Upper lobe of left lung (tissue), 6 donors: ENCODE results near the gene JMJD1C. TPM values are rescaled to one million over a fixed set of nuclear protein-coding genes. Genes with fewer than 3 reads are reported as not detected.
A peak's percentile ranks its signal among the peaks of the same experiment; 100 is the strongest.

ENCODE experiments used
- ATAC-seq, 2 donors: fragments of 200-7000 bp; cut with Tn5 transposase; one replicate each; pipeline ENCODE4 v1.9.1; 2022; ENCODE audit warnings: mild to moderate bottlenecking in 2 of 2, moderate library complexity in 2 of 2; ENCODE audit not compliant: low FRiP score in 2 of 2
- DNase-seq, 2 donors: peaks; one replicate each; pipeline ENCODE4 v3.0.0-alpha.2; 2019 to 2020
- H3K27ac ChIP-seq, 4 donors: fragments of 200-600 bp; sonication (generic); one replicate each; pipeline ENCODE4 v1.5.1; 2016 to 2019
- H3K27me3 ChIP-seq, 4 donors: fragments of 200-600 bp; sonication (generic); one replicate each; pipeline ENCODE4 v1.5.1; 2017 to 2019
- H3K36me3 ChIP-seq, 4 donors: fragments of 200-600 bp; sonication (generic); one replicate each; pipeline ENCODE4 v1.5.1; 2016 to 2019
- H3K4me1 ChIP-seq, 4 donors: fragments of 200-600 bp; sonication (generic); one replicate each; pipeline ENCODE4 v1.5.1; 2018 to 2019
- H3K4me3 ChIP-seq, 4 donors: fragments of 200-600 bp; sonication (generic); one replicate each; pipeline ENCODE4 v1.5.1; 2017 to 2019; ENCODE audit warnings: mild to moderate bottlenecking in 2 of 4, moderate library complexity in 1 of 4
- H3K9me3 ChIP-seq, 4 donors: fragments of 200-600 bp; sonication (generic); one replicate each; pipeline ENCODE4 v1.5.1; 2018 to 2019
- EP300 ChIP-seq, 4 donors: sonication (generic); formaldehyde crosslinking; IDR thresholded peaks; one replicate each; pipeline ENCODE4 v1.5.1; 2017; ENCODE audit warnings: antibody characterized with exemption in 4 of 4, control low read depth in 2 of 4
- POLR2A ChIP-seq, 4 donors: fragments of 450-650 bp; IDR thresholded peaks; one replicate each; pipeline ENCODE4 v1.5.1; 2016 to 2017; ENCODE audit warnings: antibody characterized with exemption in 4 of 4, mild to moderate bottlenecking in 2 of 4
- POLR2AphosphoS5 ChIP-seq, 2 donors: sonication (generic); formaldehyde crosslinking; IDR thresholded peaks; one replicate each; pipeline ENCODE4 v1.5.1; 2017; ENCODE audit warnings: antibody characterized with exemption in 2 of 2
- WGBS, 2 donors: methylation state at CpG; one replicate each; pipeline ENCODE4 v1.1.5; 2017 to 2018; 5-methylcytosine and 5-hydroxymethylcytosine counted together
- total RNA-seq, 6 donors: library from RNA; depleted of rRNA in 4 of 6; stranded (reverse); fragments of >200 nt in 4 of 6; gene quantifications; one replicate each; pipeline versions ENCODE4 v1.1.0 to v1.2.1, GENCODE V29; 2016 to 2021
- TF ChIP-seq, protein P1 (sequence below), 6 experiments: fragments of 450-650 bp in 4 of 6; fragments of 200-600 bp in 2 of 6; sonication (generic) in 2 of 6; IDR thresholded peaks; one replicate each; pipeline ENCODE4 v1.5.1; 2016 to 2019; ENCODE audit warnings: antibody characterized with exemption in 6 of 6
- donor health status: DM: no; HTN: no; CAD: no; lungs with moderate emphysema.
- donor health status: DM: no; HTN: yes; CAD: no; lungs with severe emphysema.

Gene JMJD1C, protein sequence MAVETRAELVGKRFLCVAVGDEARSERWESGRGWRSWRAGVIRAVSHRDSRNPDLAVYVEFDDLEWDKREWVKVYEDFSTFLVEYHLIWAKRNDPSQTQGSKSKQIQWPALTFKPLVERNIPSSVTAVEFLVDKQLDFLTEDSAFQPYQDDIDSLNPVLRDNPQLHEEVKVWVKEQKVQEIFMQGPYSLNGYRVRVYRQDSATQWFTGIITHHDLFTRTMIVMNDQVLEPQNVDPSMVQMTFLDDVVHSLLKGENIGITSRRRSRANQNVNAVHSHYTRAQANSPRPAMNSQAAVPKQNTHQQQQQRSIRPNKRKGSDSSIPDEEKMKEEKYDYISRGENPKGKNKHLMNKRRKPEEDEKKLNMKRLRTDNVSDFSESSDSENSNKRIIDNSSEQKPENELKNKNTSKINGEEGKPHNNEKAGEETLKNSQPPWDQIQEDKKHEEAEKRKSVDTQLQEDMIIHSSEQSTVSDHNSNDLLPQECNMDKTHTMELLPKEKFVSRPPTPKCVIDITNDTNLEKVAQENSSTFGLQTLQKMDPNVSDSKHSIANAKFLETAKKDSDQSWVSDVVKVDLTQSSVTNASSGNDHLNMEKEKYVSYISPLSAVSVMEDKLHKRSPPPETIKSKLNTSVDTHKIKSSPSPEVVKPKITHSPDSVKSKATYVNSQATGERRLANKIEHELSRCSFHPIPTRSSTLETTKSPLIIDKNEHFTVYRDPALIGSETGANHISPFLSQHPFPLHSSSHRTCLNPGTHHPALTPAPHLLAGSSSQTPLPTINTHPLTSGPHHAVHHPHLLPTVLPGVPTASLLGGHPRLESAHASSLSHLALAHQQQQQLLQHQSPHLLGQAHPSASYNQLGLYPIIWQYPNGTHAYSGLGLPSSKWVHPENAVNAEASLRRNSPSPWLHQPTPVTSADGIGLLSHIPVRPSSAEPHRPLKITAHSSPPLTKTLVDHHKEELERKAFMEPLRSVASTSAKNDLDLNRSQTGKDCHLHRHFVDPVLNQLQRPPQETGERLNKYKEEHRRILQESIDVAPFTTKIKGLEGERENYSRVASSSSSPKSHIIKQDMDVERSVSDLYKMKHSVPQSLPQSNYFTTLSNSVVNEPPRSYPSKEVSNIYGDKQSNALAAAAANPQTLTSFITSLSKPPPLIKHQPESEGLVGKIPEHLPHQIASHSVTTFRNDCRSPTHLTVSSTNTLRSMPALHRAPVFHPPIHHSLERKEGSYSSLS (N-terminal part only)
- 100 to 1,000 TPM in 2 of 6 donors, 10 to 100 TPM in 4; 80.2 to 130 (median 94.2) TPM for total RNA-seq

DNA sequence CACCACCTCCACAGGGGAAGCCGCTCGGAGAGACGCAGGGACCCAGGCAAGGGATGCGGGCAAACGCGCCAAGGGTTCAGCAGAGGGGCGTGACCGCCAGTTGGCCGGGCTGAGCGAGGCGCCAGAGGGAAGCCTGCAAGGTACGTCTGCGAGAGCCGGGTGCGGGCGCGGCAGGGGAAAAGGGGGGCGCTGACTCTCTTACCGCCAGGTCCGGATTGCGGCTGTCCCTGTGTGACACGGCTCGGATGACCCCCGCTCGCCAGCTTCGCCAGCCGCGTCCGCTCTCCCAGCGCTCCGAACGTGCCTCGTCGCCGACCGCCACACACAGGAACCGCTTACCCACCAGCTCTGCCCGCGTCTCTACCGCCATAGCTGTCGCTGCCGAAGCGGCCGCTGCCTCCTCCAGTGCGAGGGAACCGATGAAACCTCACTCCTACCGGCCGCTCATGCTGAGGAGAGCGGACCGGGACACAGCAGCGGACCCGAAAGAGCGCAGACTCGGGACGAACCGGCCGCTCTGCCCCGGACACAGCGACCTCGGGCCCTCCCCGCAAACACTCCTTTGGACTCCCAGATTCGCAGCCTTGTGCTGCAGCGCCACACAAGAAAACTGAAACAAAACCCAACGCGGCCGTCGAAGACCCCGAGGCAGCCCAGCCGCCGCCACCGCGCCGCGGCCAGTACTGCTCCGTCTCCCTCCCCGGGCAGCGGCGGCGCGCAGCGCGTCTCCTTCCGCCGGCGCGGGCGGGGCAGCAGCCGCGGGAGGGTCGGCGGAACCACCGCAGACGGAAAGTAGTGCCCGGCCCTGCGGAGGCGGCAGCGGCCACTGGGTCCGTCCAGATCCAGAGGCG lies at the start of gene JMJD1C:
JMJD1C (minus strand) TSS at position 685 of the 851 bp plus-strand sequence; CDS start at position 370, 315 bp downstream.
- Histone ChIP-seq H3K27me3 (no peaks in the 10 kb centered on the region), H3K27ac (peak within 1 kb of the TSS; percentile 90 to 97 (median 92)), H3K36me3 (no peaks in the 10 kb centered on the region), H3K4me1 (peaks cover 10 to 14% (median 13%) of the 10 kb centered on the region in 4 donors), H3K4me3 (peak within 1 kb of the TSS; percentile 57 to 93 (median 83)), H3K9me3 (no peaks in the 10 kb centered on the region)
- ATAC-seq (peak; percentile 95 to 97), DNase-seq (peak; percentile 84 to 97)
- 0 to 4% methylated on average over 11 to 67 of the region's 99 CpGs for WGBS, 2 donors
- TF ChIP-seq EP300 (IDR thresholded peaks at IDR 0.05): no peak
- TF ChIP-seq POLR2AphosphoS5 (IDR thresholded peaks at IDR 0.05): peak; percentile 45 to 88
- peak in 2 of 4 donors; percentile 79 to 85 for TF ChIP-seq POLR2A (IDR thresholded peaks at IDR 0.05)
- TF ChIP-seq, protein P1, sequence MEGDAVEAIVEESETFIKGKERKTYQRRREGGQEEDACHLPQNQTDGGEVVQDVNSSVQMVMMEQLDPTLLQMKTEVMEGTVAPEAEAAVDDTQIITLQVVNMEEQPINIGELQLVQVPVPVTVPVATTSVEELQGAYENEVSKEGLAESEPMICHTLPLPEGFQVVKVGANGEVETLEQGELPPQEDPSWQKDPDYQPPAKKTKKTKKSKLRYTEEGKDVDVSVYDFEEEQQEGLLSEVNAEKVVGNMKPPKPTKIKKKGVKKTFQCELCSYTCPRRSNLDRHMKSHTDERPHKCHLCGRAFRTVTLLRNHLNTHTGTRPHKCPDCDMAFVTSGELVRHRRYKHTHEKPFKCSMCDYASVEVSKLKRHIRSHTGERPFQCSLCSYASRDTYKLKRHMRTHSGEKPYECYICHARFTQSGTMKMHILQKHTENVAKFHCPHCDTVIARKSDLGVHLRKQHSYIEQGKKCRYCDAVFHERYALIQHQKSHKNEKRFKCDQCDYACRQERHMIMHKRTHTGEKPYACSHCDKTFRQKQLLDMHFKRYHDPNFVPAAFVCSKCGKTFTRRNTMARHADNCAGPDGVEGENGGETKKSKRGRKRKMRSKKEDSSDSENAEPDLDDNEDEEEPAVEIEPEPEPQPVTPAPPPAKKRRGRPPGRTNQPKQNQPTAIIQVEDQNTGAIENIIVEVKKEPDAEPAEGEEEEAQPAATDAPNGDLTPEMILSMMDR (IDR thresholded peaks at IDR 0.05): peak in 2 of 6 experiments; percentile 20 to 36

DNA sequence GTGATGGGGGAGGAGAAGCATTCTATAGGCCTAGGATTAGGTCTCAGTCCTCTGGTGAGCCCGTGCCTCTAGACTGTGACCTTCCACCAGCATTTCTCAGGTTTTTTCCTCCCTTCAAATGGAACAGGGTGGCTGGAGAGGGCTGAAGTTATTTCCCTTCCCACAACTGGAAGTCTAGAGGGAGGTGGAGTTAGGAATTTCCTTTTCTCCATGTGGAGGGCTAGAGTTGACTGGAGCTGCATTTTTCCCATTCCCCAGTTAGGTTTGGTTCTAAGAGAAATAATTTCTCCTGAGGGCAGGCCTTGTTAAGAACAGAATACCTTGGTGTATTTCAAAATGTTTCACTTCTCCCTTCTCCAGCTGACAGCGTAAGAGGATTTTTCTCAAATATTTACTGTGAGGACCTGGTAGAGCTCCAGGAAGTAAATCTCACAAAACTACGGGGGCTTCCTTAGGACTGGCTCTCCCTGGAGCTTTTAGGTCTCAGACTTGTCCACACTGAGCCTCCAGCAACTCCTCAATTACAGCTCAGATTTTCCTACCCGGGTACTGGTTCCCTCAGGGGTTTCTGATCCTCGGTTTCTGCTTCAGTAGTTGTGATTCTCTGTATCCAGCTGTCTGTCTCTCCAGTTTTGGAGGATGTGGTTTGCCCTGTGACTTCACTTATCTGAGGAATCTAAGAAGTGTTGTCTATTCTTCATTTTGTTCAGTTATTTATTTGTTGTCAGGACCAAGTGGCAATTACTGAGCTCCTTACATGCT lies 49.4 kb upstream of the JMJD1C start:
- DNase-seq (no peak), ATAC-seq (peak in 1 of 2 donors; percentile 53)
- peaks cover 23 to 55% (median 31%) of the 10 kb centered on the region in 4 donors for H3K4me1 ChIP-seq
- 29 to 33% methylated on average over 5 of the region's 5 CpGs for WGBS, 2 donors
- no peaks in the 10 kb centered on the region for H3K9me3 ChIP-seq
- peak overlapping the region; percentile 6 to 80 (median 52) for H3K27ac ChIP-seq
- TF ChIP-seq, protein P1 (IDR thresholded peaks at IDR 0.05): no peak
- TF ChIP-seq EP300 (IDR thresholded peaks at IDR 0.05): no peak
- TF ChIP-seq POLR2AphosphoS5 (IDR thresholded peaks at IDR 0.05): no peak
- no peak for TF ChIP-seq POLR2A (IDR thresholded peaks at IDR 0.05)
- no peak overlapping the region for H3K4me3 ChIP-seq
- H3K36me3 ChIP-seq: no peaks in the 10 kb centered on the region
- H3K27me3 ChIP-seq: no peaks in the 10 kb centered on the region

DNA sequence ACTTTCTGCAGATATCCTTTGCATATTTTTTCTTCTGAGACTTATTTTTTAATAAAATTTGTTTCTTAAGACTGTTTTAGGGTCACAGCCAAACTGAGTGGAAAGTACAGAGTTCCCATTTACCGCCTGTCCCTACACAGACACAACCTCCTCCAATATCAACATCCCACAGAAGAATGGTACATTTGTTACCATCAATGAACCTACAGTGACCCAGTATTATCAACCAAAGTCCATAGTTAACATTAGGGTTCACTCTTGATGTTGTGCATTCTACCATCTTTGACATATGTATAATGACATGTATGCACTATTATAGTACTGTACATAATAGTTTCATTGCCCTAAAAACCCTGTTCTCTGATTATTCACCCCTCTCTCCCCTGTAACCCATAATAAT lies 40.8 kb upstream of the JMJD1C start:
- 87 to 96% methylated on average over 1 of the region's 1 CpG for WGBS, 2 donors
- H3K4me1 ChIP-seq: peaks cover 0 to 6% (median 2%) of the 10 kb centered on the region in 4 donors
- no peak for ATAC-seq
- no peaks in the 10 kb centered on the region for H3K27me3 ChIP-seq
- H3K36me3 ChIP-seq: no peaks in the 10 kb centered on the region
- H3K9me3 ChIP-seq: no peaks in the 10 kb centered on the region
- DNase-seq: no peak
- TF ChIP-seq EP300 (IDR thresholded peaks at IDR 0.05): no peak
- no peak for TF ChIP-seq POLR2A (IDR thresholded peaks at IDR 0.05)
- TF ChIP-seq POLR2AphosphoS5 (IDR thresholded peaks at IDR 0.05): no peak
- TF ChIP-seq, protein P1 (IDR thresholded peaks at IDR 0.05): no peak
- no peak overlapping the region for H3K27ac ChIP-seq
- H3K4me3 ChIP-seq: no peak overlapping the region
